Erythroblast (primary cell): ENCODE results near the gene PLXNA2.

Experiments used
- GATA1 ChIP-seq: IDR thresholded peaks from 2 replicates; pipeline ENCODE4 v1.6.1; 2011; ENCODE audit warnings: low read depth, mild to moderate bottlenecking, control low read depth, low read length, moderate library complexity
- POLR2A ChIP-seq: IDR thresholded peaks from 2 replicates; pipeline ENCODE4 v1.6.1; 2011; ENCODE audit warnings: mild to moderate bottlenecking, low read length

- TF ChIP-seq POLR2A (no peak), GATA1 (no peak)
Observed at GRCh38 chr1:208131621-208132286, 112.4 kb downstream of the PLXNA2 start.
